Neural progenitor cell (in vitro differentiated cells): Measurements from ENCODE around the gene TBPL1.
"Not testable (repeated sequence)": the region's sequence is repeated elsewhere in the genome, so short reads cannot be mapped to it uniquely, and the experiment has no call there.

Source experiments
- CTCF ChIP-seq: fragments of 200-600 bp; sonication (generic); IDR thresholded peaks from 2 replicates; pipeline ENCODE4 v1.5.1; 2017; ENCODE audit warnings: antibody characterized with exemption, mild to moderate bottlenecking
- EZH2phosphoT487 ChIP-seq: fragments of 200-600 bp; sonication (generic); IDR thresholded peaks from 2 replicates; pipeline ENCODE4 v1.6.1; 2017; ENCODE audit warnings: antibody characterized with exemption

- not testable (repeated sequence) for TF ChIP-seq CTCF, EZH2phosphoT487
Observed at GRCh38 chr6:133967835-133968234, 14.8 kb downstream of the TBPL1 start.
